Coronary artery (tissue), 2 donors: ENCODE results near the gene TSGA10.

Experiments
- DNase-seq: peaks from one replicate; pipeline ENCODE4 v3.0.0-alpha.2; 2017; ENCODE audit warnings: low spot score
- H3K27ac ChIP-seq, 2 donors: fragments of 200-600 bp; sonication (generic); one replicate each; pipeline ENCODE4 v1.5.1; 2016 to 2019
- H3K4me3 ChIP-seq: fragments of 200-600 bp; sonication (generic); 2 replicates; pipeline ENCODE4 v1.5.1; 2016; ENCODE audit warnings: mild to moderate bottlenecking, moderate library complexity
- CTCF ChIP-seq: fragments of 200-600 bp; sonication (generic); IDR thresholded peaks from one replicate; pipeline ENCODE4 v1.5.1; 2019; ENCODE audit warnings: antibody characterized with exemption

The TSGA10 gene

DNA sequence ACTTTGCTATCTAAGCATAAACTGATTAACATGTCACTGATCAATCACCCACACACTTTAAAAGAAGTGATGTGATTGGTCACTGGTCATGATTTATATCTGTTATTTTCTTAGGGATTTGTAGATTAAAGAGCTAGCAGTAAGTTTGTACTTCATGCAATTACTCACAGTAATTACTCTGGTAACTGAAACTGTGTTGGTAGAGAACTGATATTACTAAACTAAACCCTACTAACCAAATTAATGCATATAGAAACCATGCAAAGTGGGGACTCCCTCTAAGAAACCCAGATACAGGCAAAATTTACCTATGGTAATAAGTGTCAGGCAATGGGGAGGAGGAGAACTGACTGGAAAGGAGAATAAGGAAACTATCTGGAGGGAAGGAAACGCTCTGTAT lies 58.0 kb downstream of the TSGA10 start:
- TF ChIP-seq CTCF: no peak
- no peak overlapping the region for H3K27ac ChIP-seq
- no peak overlapping the region for H3K4me3 ChIP-seq
- no peak for DNase-seq

- no peak for DNase-seq
- TF ChIP-seq CTCF: no peak
- no peak overlapping the region for H3K4me3 ChIP-seq
- no peak overlapping the region for H3K27ac ChIP-seq
Observed at GRCh38 chr2:99088017-99088416, 66.7 kb downstream of the TSGA10 start.

DNA sequence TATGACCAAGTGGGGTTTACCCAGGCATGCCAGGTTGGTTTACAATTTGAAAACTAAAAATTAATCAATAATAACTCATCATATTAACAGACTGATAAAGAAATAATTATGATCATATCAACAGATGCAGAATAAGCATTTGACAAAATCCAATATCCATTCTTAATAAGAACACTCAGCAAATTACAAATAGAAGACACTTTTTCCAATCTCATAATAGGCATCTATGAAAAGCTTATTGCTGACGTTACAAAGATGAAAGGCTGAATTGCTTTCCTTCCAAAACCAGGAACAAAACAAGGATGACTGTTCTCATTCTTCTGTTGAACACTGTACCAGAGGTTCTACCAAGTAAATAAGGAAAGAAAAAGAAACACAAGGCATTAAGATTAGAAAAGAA lies 68.4 kb downstream of the TSGA10 start:
- H3K4me3 ChIP-seq: no peak overlapping the region
- TF ChIP-seq CTCF: no peak
- no peak for DNase-seq
- H3K27ac ChIP-seq: no peak overlapping the region

DNA sequence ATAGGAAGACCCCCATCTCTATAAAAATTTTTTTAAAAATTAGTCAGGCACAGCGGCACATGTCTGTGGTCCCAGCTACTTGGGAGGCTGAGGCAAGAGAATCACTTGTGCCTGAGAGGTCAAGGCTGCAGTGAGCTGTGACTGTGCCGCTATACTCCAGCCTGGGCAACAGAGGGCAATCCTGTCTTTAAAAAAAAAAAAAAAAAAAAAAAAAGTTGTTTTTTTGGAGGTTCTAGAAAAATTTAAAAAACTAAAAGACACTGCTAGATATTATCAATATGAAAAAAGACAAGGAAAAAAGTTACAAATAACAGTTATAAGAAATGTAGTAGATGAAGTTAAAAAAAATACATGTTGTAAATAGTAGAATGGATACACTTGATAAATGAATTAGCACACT lies 69.3 kb downstream of the TSGA10 start:
- H3K27ac ChIP-seq: no peak overlapping the region
- DNase-seq: no peak
- H3K4me3 ChIP-seq: no peak overlapping the region
- TF ChIP-seq CTCF: no peak

DNA sequence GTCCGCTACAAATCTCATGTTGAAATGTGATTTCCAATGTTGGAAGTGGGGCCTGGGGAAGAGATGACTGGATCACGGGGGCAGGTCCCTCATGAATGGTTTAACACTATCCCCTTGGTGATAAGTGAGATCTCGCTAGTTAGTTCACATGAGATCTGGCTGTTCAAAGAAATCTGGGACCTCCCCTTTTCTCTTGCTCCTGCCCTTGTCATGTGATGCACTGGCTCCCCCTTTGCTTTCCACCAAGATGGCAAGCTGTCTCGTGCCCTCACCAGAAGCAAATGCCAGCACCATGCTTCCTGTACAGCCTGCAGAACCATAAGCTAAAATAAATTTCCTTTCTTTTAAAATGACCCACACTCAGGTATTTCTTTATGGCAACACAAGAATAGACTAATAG lies 70.5 kb downstream of the TSGA10 start:
- Histone ChIP-seq H3K4me3 (no peak overlapping the region), H3K27ac (no peak overlapping the region)
- no peak for TF ChIP-seq CTCF
- DNase-seq: no peak

DNA sequence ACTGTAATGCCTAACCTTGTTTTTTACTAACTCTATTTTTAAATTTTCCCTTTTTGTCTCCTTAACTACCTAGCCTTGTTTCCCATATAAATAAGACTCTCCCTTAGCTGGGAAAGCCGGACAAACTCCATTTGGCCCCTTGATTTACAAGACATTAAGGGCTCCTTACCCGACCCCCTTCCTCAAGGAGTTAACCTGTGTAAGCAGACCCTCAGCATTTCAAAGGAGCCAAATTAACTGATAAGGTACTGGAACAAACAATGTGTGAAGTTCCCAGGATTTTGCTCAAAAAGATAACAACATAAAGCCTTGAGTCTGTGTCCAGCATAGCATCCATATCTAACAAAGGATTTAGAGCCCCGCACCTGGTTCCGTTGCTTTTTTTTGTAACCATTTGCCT lies 72.9 kb downstream of the TSGA10 start:
- no peak overlapping the region for H3K4me3 ChIP-seq
- DNase-seq: no peak
- H3K27ac ChIP-seq: no peak overlapping the region
- TF ChIP-seq CTCF: no peak

GRCh38 chr2:99079226-99079625 lies 75.5 kb downstream of the TSGA10 start:
- no peak for DNase-seq
- no peak overlapping the region for H3K4me3 ChIP-seq
- no peak overlapping the region for H3K27ac ChIP-seq
- no peak for TF ChIP-seq CTCF
